OCI-LY7 (cell line): ENCODE results near the gene H3-3A.

Source experiments
- CTCF ChIP-seq: fragments of 200-600 bp; sonication (generic); conservative IDR thresholded peaks from 2 replicates; pipeline ENCODE4 v1.5.1; 2014; ENCODE audit warnings: mild to moderate bottlenecking, antibody characterized with exemption, low read length, moderate library complexity, mixed read lengths
- EZH2phosphoT487 ChIP-seq: fragments of 200-600 bp; sonication (generic); IDR thresholded peaks from 2 replicates; pipeline ENCODE4 v1.6.1; 2018; ENCODE audit warnings: low read depth, borderline replicate concordance, mild to moderate bottlenecking, mixed run types, antibody characterized with exemption, low read length, moderate library complexity, mixed read lengths

GRCh38 chr1:226034482-226034881 lies 28.0 kb upstream of the H3-3A start:
- no peak for TF ChIP-seq CTCF
- no peak for TF ChIP-seq EZH2phosphoT487
